ENCODE results near the gene PSME2.
A peak's percentile ranks its signal among the peaks of the same experiment; 100 is the strongest.

The PSME2 gene, protein sequence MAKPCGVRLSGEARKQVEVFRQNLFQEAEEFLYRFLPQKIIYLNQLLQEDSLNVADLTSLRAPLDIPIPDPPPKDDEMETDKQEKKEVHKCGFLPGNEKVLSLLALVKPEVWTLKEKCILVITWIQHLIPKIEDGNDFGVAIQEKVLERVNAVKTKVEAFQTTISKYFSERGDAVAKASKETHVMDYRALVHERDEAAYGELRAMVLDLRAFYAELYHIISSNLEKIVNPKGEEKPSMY

DNA sequence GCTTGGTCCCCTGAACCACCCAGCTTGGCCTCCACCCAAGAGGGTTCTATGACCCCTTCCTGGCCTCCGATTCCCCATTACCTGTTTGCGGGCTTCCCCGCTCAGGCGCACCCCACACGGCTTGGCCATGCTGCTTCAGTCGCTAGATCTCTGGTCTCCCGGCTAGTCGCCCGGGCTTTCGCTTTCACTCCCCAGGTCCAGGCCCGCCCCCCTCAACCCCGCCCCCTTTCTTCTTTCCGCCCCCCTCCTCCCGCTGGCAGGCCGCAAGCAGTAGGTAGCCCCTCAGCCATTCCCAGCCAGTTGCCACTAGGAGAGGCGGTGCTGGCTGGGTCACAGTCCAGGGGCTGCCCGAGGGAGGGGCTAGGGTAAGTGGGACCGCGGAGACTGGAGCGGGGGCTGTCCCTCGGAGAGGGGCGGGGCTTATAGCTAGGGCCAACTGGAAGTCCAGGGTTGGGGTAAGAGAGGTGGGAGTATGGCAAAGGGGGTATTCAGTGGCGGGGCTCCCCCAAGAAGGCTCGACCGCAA is at the start of gene PSME2:
Gene PSME2 (minus strand): TSS at position 158 of the 525 bp plus-strand sequence. CDS start 29 bp downstream, at position 129.
- DNase-seq = peak; percentile 98

DNA sequence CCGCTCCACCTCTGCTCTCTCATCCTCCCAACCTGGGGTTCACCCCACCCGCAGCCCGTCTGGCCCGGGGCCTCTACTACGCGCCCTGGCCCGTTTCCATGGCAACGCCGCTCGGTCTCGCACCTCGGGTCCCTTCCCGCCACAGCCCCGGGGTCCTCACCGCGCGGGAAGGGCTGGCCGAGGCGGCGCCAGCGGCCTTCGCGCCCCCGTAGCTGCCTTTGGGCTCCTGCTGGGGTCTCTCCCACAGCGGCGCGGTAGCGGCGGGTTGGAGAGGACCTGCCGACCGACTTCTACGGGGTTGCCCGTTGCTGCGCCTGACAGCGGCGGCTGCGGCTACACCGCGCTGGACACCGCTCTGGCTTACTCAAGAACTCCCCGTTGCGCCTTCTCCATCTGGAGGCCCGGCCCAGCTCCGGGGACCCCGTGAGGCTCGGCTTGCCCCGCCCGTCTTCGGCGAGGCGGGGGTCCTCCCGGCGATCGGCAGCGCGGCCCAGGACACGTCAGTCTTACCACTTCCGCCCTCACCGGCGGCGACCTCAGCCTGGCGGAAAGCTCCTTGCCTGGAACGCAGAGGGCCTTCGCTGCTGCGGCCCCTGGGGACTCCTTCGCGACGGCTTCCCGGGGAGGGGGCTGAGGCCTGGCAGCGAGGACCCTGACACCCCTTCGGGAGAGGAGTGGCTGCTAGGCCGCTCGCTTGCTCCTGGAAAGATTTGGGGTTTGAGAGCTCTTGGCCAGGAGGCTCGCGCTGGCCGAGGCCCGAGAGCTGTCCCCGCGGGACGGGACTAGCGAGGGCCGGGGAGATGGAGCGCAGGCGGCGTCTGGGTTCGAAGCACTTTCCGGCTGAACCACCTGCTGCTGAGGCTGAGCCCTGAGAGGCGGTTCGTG is 49.0 kb upstream of the PSME2 start, which contains the start of gene TM9SF1:
Gene TM9SF1 (minus strand): TSS at position 256 of the 885 bp plus-strand sequence. CDS start 422 bp downstream, outside the sequence.
- DNase-seq = peak; percentile 92

DNA sequence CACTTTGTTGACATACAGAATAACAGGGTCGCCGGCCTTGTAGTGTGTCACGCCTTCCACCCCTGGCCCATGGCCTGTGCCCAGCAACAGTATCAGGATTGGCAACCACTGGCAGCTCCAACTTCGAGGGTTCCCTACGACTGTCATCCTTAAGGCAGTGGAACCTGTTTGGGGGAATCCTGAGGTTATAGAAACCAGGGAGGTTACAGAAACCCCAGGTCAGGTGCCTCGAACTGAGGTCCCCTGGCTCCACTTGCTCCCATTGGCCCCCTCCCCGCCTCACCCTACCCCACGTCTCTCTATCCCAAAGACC is 48.4 kb upstream of the PSME2 start:
- no peak for DNase-seq

DNA sequence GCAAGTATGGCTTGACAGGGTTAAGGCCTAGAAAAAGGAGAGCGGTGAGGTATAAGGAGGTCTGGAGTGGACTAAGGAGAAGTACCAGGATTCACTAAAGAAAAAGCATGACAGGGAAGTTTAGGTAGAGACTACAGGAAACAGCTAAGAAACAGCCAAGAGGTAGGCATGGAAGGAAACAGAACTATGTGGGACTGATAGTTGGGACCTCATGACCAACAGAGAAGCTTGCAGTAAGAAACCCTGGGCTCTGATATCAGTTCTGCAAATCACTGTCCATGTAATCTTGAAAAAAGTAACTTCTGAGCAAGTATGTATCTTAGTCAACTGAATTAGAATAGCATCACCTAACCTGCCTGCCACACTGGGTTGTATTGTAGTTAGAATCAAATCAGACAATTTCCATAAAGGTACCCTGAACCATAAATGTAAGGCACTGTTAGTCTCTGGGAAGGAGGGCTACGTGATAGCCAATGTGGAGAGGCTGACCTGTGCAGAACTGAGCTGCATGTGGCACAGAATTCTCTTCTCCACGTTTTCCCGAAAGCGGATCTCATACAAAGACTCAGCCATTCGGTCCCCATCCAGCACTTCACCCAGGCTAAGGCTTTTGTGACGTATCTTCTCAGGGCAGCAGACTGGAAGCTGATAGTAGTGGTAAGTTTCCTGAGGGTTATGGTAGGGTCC is 47.9 kb upstream of the PSME2 start:
- DNase-seq = no peak

DNA sequence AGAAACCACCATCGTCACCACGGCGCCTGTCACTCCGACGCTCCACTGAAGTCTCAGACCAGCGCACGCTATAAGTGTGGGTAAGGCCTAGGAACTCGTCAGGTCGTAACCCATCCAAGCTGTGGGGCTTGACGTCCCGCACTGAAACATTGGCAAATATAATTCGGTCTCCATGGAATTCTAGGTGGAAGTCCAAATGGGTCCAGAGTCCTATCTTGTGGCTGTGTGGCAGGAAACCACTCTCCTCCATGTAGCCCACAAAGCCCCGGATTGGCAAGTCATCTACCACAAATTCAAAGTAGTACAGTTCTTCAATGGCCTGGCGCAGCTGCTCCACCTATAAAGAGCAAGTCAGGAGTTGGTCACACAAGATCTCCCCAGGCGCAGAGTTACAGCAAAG is 46.5 kb upstream of the PSME2 start:
- DNase-seq = no peak

DNA sequence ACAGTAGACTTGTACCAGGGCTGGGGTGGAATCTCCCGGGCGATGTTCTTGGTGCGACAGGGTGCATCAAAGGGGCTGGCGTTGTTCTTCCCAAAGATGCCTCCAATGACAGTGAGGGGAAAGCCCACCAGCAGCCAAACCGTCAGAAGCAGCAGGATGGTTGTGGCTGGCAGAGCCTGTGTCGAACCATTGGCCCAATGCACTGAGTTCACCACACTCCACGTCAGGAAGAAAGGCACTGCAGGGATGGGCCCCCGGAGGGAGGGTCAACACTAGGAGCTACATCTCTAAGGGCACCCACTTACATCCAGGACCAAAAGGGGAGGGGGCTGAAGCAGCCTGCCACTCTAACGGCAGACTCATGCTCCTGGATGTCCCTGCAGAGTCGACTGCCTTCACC is 44.0 kb upstream of the PSME2 start:
- no peak for DNase-seq

DNA sequence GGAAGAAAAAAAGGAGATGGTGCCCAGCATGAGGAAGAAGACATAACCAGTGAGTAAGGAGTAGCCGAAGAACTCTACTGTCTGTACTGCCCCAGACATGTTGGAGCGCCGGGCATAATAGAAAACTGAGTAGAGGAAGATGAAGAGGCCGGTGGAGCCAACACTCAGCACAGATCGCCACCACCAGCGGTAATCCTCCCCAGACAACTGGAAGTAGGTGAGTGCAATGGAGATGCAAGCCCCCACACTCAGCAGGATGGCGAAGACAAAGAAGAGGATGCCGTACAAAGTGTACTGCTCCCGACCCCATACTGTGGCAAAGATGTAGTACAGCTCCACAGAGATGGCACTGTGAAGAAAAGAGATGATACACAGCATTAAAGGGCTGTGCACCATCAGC is 43.0 kb upstream of the PSME2 start:
- DNase-seq = no peak

DNA sequence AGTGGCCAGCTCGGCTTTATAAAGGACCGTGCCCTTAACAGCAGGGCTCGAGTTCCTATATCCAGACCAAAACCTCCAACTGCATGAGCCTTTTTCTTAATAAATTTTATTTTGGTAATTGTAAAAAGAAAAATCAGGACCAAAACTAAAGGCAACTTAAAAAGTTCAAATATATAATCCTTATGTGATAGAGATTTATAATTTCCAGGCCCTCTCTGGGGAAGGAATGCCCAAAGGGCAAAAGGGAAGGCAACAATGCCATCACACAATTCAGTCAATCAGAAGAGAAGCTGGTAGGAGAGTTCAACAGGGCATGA is 42.6 kb upstream of the PSME2 start:
- DNase-seq = no peak

DNA sequence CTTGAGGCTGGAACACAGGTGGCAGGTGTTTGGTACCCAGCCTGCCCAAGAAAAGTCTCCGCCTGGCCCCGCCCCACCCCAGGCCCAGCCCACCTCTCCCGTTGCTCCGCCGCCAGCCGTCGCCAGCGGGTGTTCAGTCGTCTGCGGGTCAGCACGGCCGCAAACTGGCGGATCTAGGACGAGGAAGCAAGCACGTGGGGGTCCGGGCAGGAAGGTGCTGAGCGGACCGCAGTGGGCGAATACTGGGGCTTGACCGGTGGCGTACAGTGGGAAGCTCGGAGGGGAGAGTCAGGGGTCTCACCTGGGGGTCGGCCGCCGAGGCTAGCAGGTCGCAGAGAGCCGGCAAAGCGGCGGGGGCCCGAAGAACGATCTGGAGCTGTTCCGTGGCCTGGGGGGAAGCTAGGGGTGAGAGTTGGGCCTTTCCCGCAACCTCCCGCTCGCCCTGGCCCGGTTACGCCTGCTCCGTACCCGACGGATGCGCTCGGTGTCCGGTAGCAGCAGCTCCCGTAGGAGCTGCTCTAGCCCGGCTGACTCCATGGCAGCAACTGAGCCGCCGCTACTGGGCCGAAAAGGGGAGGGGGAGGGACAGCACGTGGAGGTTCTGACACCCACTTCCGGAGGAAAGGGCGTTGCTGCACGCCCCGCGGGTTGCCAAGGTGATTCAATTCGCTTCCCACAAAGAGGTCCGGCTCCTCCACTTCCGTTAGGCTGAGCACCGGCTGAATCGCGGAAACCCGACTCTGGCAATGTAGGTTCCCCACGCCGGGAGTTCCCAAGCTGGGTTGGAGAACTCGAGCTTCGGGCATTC is 42.0 kb upstream of the PSME2 start, which contains the start of gene IPO4:
Gene IPO4 (minus strand): TSS at position 566 of the 808 bp plus-strand sequence. CDS start 29 bp downstream, at position 537.
- DNase-seq = peak; percentile 98

DNA sequence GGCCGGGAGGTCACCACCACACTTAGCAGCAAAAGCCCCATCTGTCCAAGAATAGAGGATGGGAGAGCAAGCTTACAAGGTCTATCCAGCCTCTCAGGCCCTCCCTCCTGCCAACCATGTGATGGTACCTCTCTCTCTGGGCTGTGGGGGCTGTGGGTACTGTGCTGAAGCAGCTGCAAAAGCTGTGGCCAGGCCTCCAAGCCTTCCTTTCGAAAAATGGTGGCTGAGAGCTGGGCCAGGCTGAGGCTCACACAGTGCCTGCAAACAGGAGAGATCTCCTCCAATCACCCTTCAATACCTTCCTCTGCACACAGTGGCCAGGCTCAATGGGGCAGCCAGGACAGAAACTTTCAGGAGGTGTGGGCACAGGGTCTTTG is 41.1 kb upstream of the PSME2 start:
- no peak for DNase-seq

DNA sequence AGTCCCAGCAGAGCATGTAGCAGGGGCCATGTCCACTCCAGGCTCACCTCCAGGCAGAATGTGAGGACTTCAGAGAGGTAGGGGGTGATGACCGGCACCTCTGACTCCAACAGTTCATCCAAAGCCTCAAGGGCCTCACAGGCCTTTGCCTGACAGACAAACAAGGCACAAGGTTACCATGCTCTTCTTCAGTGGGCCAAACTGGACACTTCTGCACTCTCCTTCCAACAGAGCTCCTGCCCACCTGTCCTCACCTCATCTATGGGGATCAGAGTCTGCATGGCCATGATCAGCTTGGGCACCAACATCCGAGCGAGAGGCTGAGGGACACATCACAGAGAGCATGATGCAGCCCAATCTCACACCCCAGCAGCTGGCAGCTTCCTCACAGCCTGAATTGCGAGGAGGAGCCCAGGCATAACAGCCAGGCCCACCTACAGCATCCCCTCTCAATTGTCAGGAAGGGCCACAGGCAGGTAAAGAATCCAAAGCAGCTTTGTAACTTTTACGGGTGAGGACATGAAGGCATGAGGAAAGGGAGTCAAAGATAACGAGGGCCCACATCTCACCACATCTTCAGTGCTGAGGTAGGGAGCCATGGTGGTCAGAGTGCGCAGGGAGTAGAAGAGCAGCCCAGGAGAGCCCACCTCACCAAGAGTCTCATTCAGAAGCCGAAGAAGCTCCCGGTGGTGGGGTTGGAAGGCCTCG is 40.6 kb upstream of the PSME2 start:
- DNase-seq = no peak

DNA sequence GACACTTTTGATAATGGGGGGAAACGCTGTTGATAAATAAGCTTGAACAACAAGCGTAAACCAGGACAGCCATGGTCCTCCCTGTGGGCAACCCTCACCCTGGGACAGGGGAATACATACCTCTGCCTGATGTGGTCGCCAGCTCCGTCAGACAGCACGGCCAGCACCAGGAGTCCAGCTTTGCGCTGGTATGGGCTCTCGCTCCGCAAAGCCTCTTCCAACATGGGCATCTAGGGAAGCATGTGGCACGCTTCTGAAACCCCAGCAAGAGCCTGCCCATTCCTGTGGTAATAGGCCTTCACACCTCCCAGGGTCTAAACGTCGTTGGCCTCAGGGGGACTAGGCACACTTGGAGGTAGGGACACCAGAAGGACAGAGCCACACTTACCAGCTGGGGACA is 39.3 kb upstream of the PSME2 start:
- DNase-seq = no peak

DNA sequence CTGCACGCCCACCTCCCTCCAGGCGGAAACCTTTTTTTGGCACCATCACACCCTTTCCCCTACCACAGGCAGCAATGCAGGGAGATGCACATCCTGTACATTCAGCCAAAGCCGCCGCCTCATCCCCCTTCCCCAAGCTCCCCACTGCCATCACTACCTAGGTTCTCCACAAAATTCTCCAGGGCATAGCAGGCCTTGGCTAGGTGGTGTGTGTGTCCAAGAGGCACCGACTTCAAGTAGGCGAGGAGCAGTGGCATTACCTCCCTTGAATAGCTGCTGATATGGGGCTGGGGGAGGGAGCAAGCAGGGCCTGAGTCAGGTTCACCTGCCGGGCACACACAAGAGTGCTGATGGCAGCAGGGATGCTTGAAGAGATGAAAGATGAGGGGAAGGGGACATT is 38.6 kb upstream of the PSME2 start:
- DNase-seq = no peak

DNA sequence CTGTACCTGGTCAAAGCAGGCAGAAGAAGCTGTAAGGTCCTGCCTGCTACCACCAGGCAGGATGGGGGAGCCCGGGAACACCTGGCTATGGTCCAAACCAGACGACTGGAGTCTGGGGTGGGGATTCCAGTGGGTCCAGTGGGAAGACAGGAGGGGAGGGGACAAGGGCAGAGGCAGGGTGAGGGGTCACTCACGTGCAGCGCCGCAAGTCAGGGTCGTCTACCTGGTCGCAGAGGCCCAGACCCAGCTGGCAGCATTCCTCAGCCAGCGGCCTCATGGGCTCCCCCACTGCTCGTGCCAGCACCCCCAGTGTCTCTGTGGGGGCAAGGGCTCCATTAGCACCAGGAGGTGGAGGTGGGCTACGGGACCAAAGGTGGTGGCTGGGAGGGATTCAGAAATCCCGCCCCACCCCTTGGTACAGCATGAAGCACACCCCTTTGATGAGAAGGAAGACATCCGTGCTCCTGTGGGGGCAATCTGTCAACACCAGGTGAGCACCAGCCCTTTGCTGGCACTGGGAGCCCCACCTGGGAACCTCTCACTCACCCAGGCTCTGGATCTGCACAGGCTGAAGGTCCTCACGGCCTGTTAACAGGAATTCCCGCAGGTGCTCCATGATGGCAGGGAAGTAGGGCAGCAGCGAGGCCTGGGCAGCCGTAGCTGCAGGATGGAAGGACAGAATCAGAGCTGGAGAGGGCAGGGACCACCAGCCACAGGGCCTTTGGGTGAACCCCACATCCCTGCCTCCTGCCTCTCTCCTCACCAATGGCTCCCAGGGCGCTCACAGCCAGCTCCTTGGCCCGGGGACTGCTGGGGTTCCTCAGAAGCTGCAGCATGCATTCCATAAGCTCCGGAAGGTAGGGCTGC is 37.9 kb upstream of the PSME2 start:
- no peak for DNase-seq

DNA sequence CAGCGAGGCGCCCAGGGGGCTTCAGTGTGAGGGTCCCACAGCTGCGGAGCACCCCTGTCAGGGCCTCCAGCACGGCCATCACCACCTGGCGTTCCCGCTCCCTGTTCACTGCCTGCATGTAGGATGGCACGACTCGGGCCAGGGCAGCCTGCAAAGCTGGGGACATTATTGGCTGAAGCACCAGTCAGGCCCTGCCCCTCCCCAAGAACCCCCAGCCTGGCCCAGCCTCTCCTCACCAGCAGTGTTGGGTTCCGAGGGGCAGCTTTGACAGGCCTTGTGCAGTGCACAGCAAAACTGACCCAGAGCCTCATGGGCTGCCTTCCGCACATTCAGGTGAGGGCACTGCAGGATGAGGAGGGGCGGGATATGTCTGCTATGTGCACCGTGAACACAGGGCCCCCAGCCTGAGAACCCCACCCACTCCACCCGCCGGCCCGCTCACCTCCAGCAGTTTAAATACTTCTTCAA is 36.6 kb upstream of the PSME2 start:
- DNase-seq = no peak

DNA sequence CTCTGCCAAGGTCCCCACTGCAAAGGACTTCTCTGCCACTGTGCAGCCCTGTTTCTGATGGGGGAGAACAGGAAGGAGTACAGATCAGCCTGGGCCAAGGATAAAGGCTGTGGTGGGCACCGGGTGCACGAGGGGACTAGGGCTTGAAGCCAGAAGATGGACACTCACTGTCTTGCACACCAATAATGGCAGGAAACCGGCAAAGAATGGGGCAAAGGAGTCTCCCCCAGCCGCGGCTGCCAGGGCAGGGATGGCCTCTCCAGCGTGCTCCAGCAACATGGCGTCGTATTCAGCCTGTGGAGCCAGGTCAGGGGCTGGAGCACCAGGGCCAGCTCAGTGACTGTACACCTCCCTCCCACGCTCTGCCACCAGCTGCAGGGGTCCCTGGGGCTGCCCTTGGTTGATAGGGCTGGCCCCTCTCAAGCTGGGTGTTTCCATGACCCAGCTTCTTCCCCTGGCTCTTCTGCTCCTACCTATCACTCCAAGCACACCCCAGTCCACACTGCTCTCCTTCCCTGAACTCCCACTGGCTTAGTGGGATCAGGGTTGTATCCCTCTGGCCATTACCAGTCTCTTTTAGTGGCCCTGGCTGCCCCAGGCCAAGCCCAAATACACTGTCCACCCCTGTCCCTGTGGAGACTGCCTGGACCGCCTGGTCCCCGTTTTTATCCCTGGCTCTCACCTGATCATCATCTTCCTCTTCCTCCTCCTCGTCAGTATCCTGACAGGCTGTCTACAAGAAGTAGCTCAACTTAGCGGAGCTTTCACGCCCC is 35.9 kb upstream of the PSME2 start:
- no peak for DNase-seq

DNA sequence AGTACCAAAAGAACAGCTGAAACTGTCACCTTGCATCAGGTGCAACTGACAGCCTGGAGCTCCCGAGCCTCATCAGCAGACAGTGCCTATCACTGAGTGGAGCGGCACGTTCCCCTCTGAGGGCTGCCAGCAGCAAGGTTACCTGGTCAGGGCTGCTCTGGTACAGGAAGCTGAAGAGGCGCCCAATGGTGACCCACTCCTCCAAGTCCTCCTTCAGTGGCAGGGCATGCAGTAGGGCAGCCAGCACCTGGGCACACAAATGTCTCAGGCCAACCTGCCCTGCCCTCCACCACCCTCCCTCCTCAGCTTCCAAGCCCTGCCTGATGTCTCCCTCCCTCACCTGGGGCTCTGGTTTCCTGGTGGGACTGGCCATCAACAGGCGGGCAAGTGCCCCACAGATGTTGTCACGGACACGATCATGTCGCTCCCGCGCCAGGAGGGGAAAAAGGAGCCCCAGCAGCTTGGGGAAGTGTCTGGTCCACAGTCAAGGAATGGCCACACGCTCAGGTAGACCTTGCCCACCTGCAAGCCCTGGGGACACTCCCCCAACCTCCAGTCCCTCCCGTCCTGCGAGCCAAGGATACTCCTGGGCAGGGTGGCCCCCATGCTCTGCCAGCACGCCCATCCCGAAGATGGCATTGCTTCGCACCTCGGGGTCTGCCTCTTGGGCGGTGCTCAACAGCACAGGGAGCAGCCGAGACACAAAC is 35.1 kb upstream of the PSME2 start:
- DNase-seq = no peak

DNA sequence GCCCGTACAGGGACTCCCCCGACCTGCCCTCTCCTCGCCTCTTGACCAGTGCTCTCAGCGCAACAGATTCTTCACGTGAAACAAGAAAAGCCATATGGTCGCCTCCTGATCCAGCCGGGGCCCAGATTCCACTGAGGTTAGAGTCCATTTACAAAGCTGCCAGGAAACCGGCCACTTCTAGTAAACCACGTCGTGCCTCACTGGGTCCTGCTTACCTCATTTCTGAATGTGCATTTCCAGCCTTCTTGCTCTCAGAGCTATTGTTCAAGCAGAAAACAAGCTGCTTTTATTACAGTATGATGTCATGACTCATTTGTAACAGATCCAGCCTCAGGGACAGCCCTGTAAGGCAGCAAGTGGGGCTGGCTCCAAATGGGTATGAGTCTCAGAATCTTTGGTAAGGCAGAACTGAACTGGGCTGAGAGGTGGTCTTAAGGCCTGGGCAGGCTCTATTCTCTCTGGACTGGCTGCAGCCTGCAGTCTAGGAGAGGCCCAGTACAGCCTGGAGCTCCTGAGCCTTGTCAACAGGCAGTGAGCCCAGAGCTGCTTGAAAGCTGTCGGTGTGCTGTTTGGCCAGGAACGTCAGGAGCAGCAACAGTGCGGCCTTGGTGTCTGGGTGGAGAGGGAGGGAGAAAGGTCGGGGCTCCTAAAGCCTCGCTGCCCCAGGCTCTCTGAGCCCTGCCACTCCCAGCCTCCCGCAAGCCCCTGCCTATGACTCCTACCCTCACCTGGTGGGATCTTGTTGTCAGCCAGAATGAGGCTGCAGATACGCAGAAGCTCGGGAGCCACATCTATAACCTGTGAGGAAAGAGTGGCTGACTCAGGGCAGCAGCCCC is 33.8 kb upstream of the PSME2 start:
- DNase-seq = no peak

All from activated CD4-positive, alpha-beta T cell treated with anti-CD3 and anti-CD28 coated beads, Interleukin-10, Interleukin-2, amounts not matched to agents 100 ng/mL and 50 ng/mL, durations not matched to agents 16 hours and 8 hours (primary cell).